ENCODE data around the gene NDE1. TPM values are rescaled to one million over a fixed set of nuclear protein-coding genes. Genes with fewer than 3 reads are reported as not detected.
"Not testable (repeated sequence)": the region's sequence is repeated elsewhere in the genome, so short reads cannot be mapped to it uniquely, and the experiment has no call there.

The NDE1 gene
- total and polyA plus RNA-seq, 7 donors: 6.6 to 17.0 (median 10.3) TPM

- Histone ChIP-seq H3K9me3 (no peaks in the 10 kb centered on the region), H3K27ac (no peak overlapping the region), H3K4me3 (no peak overlapping the region), H3K27me3 (ENCODE audit: insufficient read depth in 3 of 3, low read length in 2 of 3) (no peaks in the 10 kb centered on the region), H3K36me3 (ENCODE audit: insufficient read depth in 1 of 2, low read depth in 1 of 2) (peaks cover 0 to 13% of the 10 kb centered on the region in 2 donors), H3K4me1 (peaks cover 13% of the 10 kb centered on the region)
- DNase-seq (no peak), ATAC-seq (no peak)
- intact Hi-C loops (cut with DNase I): no loop called here
- TF ChIP-seq CTCF (IDR thresholded peaks at IDR 0.05): no peak
- WGBS, 3 donors: 15 to 36% (median 24%) methylated on average over 4 of the region's 4 CpGs
Observed at GRCh38 chr16:15653227-15653626, 3.2 kb downstream of the NDE1 start.

- H3K9me3 ChIP-seq: no peaks in the 10 kb centered on the region
- no peak for TF ChIP-seq CTCF (IDR thresholded peaks at IDR 0.05)
- peaks cover 10% of the 10 kb centered on the region for H3K4me1 ChIP-seq
- no peak overlapping the region for H3K27ac ChIP-seq
- ATAC-seq: no peak
- H3K27me3 ChIP-seq (ENCODE audit: insufficient read depth in 3 of 3, low read length in 2 of 3): no peaks in the 10 kb centered on the region
- intact Hi-C loops (cut with DNase I): no loop called here
- H3K36me3 ChIP-seq (ENCODE audit: insufficient read depth in 1 of 2, low read depth in 1 of 2): peaks cover 0 to 13% of the 10 kb centered on the region in 2 donors
- no peak for DNase-seq
- WGBS, 3 donors: 81 to 90% (median 82%) methylated on average over 2 of the region's 2 CpGs
- H3K4me3 ChIP-seq: no peak overlapping the region
Observed at GRCh38 chr16:15654591-15654990, 4.5 kb downstream of the NDE1 start.

GRCh38 chr16:15655561-15655960 lies 5.5 kb downstream of the NDE1 start:
- H3K27ac ChIP-seq; ATAC-seq; H3K27me3 ChIP-seq (ENCODE audit: insufficient read depth in 3 of 3, low read length in 2 of 3); DNase-seq; H3K4me3 ChIP-seq; H3K4me1 ChIP-seq; intact Hi-C loops (cut with DNase I); H3K9me3 ChIP-seq: not testable (repeated sequence)
- WGBS, 3 donors: 92 to 100% (median 96%) methylated on average over 3 of the region's 6 CpGs
- peaks cover 0 to 13% of the 10 kb centered on the region in 2 donors for H3K36me3 ChIP-seq (ENCODE audit: insufficient read depth in 1 of 2, low read depth in 1 of 2)

GRCh38 chr16:15658149-15658548 lies 8.1 kb downstream of the NDE1 start:
- DNase-seq (no peak), ATAC-seq (no peak)
- intact Hi-C loops (cut with DNase I): no loop called here
- no peaks in the 10 kb centered on the region for H3K9me3 ChIP-seq
- H3K4me3 ChIP-seq: no peak overlapping the region
- no peak overlapping the region for H3K27ac ChIP-seq
- WGBS, 3 donors: 85 to 88% (median 87%) methylated on average over 6 of the region's 6 CpGs
- H3K27me3 ChIP-seq (ENCODE audit: insufficient read depth in 3 of 3, low read length in 2 of 3): no peaks in the 10 kb centered on the region
- no peak for TF ChIP-seq CTCF (IDR thresholded peaks at IDR 0.05)
- no peaks in the 10 kb centered on the region for H3K36me3 ChIP-seq (ENCODE audit: insufficient read depth in 1 of 2, low read depth in 1 of 2)
- H3K4me1 ChIP-seq: no peaks in the 10 kb centered on the region

GRCh38 chr16:15658556-15658955 lies 8.5 kb downstream of the NDE1 start:
- 92 to 96% (median 94%) methylated on average over 5 of the region's 5 CpGs for WGBS, 3 donors
- ATAC-seq: no peak

More at GRCh38 chr16:15658556-15658955, 8.5 kb downstream of the NDE1 start:
- no peak for DNase-seq
- no peaks in the 10 kb centered on the region for H3K4me1 ChIP-seq
- H3K36me3 ChIP-seq (ENCODE audit: insufficient read depth in 1 of 2, low read depth in 1 of 2): no peaks in the 10 kb centered on the region
- H3K4me3 ChIP-seq: no peak overlapping the region
- no peak for TF ChIP-seq CTCF (IDR thresholded peaks at IDR 0.05)
- intact Hi-C loops (cut with DNase I): no loop called here
- no peak overlapping the region for H3K27ac ChIP-seq
- no peaks in the 10 kb centered on the region for H3K27me3 ChIP-seq (ENCODE audit: insufficient read depth in 3 of 3, low read length in 2 of 3)
- H3K9me3 ChIP-seq: no peaks in the 10 kb centered on the region
